GM18507 (cell line): ENCODE measurements around the gene PBX1.

ENCODE experiments used
- DNase-seq: peaks from one replicate; pipeline ENCODE4 v3.0.0; 2011; ENCODE audit warnings: low read depth; ENCODE audit not compliant: insufficient read length; ENCODE audit errors: extremely low spot score
- FAIRE-seq: peaks from 2 replicates; lab custom pipeline; 2011; peaks lifted over from hg19 to GRCh38; lab: Jason Lieb, UNC

Gene PBX1

DNA sequence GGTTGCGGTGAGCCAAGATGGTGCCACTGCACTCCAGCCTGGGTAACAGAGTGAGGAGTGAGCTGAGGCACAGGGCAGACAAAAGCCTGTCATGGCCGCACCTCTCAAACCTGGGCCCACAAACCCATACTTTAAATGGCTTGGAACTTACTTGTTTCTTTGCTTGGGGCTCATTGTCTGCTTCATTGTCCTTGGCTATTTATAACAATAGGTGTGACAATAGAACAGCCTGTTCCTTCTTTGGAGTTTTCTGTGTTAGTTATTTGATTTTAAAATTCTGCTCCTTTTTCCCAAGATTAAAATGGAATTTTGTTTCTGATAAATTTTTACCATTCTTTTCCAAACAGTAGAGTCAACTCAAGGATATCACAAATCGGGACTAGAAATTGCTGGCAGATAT is 94.7 kb downstream of the PBX1 start:
- FAIRE-seq: no peak
- DNase-seq: no peak

GRCh38 chr1:164654200-164654599 is 95.2 kb downstream of the PBX1 start:
- FAIRE-seq: no peak
- DNase-seq: no peak

DNA sequence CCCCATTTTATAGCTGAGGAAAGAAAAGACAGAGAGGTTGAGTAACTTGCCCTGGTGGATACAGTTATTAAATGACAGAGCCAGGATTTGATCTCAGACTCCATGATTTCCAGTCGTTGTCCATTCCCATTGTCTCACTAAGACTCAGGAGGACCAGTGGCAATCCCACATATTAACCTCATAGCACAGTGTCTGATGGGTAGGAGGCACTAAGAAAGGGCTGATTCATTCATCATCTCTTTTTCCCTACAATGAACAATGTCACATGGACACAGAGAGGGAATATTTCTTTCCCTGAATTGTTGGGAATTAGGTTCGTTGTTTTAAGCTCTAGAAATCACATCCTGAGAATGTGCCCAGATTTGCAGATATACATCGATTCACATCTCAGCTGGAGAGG is 99.9 kb downstream of the PBX1 start:
- DNase-seq (no peak), FAIRE-seq (no peak)

GRCh38 chr1:164659621-164660411 is 100.8 kb downstream of the PBX1 start:
- FAIRE-seq: no peak
- DNase-seq: no peak

- DNase-seq (no peak), FAIRE-seq (peak; percentile 18)
Measured at GRCh38 chr1:164660412-164660772, 101.4 kb downstream of the PBX1 start.

DNA sequence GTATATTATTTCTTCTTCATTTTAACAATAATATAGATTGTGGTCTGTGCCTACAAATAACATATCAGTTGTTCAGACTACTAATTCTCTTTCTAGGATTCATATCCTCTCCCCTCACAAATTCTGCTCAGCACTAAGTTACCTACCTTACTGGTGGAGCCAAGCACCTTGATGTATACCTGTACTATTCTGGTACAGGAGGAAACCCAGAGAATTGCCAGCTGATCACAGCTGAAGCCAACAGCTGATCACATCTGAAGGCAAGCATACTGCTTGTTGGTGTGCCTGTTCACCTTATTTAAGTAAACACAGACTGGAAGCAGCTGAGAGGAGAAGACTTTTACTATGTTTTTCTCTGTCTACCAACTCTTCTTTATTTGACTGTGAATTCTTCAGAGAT is 101.8 kb downstream of the PBX1 start:
- DNase-seq (no peak), FAIRE-seq (no peak)

- FAIRE-seq: no peak
- no peak for DNase-seq
Measured at GRCh38 chr1:164662462-164662861, 103.5 kb downstream of the PBX1 start.

DNA sequence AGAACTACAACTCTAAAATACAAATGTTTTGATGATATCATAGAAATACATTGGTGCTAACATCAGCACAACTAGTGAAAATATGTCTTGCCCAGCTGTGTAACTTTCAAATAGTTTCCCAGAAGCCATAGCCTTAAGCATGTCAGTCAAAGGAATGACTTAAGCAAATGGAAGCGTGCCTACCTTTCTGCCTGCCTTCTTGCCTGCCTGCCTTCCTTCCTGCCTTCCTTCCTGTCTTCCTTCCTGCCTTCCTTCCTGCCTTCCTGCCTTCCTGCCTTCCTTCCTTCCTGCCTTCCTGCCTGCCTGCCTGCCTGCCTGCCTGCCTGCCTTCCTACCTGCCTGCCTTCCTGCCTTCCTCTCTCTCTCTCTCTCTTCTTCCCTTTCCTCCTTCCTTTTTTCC is 104.0 kb downstream of the PBX1 start:
- DNase-seq (no peak), FAIRE-seq (no peak)

- DNase-seq: no peak
- FAIRE-seq: no peak
Measured at GRCh38 chr1:164664127-164664526, 105.1 kb downstream of the PBX1 start.

DNA sequence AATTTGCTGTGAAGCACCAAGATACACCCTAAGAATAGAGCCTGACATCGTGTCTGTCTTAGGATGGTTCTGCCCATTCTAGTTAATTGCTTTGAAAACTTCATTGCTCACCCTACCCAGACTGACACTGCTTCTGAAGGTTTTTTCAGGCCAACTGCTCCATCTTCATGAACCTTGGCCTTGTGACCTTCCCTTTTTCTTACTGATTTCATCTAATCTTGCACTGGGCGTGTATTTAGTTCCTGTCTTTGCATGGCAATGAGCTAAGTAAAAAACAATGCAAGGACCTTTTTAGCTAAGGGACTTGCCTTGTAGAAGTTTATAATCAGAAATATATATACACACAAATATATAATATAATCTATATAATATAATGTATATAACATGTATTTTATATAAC is 108.0 kb downstream of the PBX1 start:
- FAIRE-seq (no peak), DNase-seq (no peak)

DNA sequence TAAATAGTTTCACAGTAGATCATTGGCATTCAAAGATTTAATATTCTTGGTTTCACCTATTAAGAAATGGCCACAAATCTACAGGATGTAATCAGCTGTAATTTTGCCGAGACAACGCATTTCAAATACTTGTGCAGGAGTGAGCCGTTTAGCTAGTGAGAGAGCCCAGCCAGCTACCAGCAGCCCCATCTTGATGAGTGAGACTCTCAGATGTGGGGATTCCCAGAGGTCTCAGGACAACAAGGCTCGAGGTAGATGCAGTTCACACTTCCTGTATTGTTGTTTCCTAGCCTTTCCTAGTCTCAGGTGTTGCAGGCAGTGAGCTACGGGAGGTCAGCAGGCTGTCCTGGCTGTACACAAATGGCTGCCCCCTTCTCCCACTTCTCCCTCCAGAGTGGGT is 108.6 kb downstream of the PBX1 start:
- DNase-seq (no peak), FAIRE-seq (no peak)

GRCh38 chr1:164668491-164669400 is 109.8 kb downstream of the PBX1 start:
- FAIRE-seq (no peak), DNase-seq (no peak)

- no peak for DNase-seq
- FAIRE-seq: no peak
Measured at GRCh38 chr1:164670026-164670425, 111.0 kb downstream of the PBX1 start.

DNA sequence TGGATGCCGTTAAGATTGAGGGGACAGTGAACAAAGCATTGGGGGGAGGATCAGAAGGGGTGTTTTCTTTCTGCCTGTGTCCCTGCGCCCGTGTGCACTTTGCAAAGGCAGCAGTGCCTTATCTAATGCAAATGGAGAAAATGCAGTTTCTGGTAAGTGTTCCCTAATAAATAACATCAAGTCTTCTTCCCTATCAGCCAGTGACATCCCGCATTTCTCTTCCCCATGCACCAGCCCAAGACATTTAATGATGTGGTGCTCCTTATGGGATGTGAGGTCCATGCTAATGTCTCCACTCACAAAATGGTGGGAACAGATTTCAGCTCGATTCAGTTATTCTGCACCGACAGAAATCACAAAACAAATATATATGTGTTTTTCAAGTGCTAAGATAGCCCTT is 111.8 kb downstream of the PBX1 start:
- DNase-seq: no peak
- no peak for FAIRE-seq

GRCh38 chr1:164671323-164671965 is 112.5 kb downstream of the PBX1 start:
- DNase-seq (no peak), FAIRE-seq (no peak)

- FAIRE-seq: no peak
- no peak for DNase-seq
Measured at GRCh38 chr1:164671966-164672571, 113.1 kb downstream of the PBX1 start.

DNA sequence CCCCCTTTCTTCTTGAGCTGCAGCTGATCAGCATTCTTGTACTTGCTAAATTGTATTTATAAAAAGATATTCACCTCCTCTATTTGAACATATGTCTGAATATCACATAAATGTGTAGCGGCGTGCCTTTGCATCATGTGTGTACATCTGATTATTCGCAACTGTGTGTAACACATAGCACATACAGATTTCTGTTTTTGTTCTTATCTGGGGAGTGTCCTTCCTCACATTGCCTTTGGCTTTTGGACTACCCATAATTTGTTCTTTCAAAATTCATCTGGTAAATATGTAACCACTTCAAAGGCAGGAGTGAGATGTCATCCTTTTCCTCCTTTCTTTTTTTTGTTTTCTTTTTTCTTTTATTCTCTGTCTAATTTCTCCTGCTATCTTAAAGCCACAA is 113.6 kb downstream of the PBX1 start:
- no peak for DNase-seq

DNA sequence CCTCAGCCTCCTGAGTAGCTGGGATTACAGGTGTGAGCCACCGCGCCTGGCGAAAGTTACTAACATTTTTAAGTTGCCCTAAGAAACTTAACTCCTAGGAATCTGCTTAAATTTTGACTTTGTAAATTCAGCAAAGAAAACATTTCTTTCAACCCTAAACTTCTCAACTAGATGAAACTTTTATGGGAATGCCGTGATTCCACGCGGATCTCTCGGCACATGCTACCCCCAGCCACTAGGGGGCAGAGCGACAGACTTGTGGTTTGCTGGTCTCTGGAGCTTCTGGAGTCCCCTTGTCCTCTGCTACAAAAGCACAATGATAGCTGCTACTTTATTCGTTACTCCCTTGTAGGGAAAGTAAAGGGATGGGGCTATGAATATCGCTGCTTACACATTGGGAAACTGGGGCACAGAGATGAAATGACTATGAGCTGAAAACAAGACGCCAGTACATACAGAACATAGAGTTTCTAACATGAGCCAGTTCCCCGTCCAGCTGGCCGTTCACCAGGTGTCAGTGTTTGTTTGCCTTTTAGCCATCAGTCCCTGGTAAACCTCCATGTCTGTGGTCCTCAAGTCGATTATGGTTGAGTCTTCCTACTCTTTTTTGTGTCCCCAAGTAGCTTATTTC is 114.7 kb downstream of the PBX1 start:
- DNase-seq: no peak
- FAIRE-seq: no peak

More for the DNA sequence above, 113.6 kb downstream of the PBX1 start:
- no peak for FAIRE-seq

DNA sequence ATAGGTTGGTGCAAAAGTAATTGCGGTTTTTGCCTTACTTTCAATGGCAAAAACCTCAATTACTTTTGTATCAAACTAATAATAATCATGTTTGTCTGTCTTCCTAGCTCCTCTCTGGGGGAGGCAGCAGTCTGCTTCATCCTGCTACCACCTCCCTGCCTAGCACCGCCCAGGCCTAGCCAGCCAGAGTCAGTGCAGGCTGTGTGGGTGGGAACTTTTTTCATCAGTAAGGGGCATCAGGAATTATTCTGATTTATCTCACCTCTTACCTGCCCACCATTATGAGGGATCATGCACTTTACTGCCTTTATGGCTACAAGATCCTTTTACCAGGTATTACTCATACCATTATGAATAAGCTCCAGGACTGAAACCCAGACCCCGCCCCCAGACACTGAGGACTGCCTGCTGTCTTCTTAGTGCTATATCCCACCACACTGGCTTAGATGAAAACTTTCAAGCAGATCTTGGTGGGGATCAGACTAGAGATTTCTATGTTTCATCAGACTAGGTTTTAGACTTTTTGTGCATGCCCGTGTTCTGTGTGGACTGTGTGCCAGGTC is 116.4 kb downstream of the PBX1 start:
- FAIRE-seq (no peak), DNase-seq (no peak)
